DND-41 (cell line): ENCODE results near the gene SEMA5B.

Experiments used
- ATAC-seq: fragments of 200-7000 bp; cut with Tn5 transposase; 3 replicates; pipeline ENCODE4 v1.9.1; 2021; ENCODE audit warnings: low read depth; ENCODE audit not compliant: insufficient read depth
- DNase-seq: peaks from one replicate; pipeline ENCODE4 v3.0.0-alpha.2; 2020
- H2AFZ ChIP-seq: 2 replicates; pipeline ENCODE4 v1.6.0; 2012; ENCODE audit warnings: low read depth, low read length
- H3K27ac ChIP-seq: 2 replicates; pipeline ENCODE4 v1.5.1; 2012; ENCODE audit warnings: low read length, inconsistent platforms
- H3K27me3 ChIP-seq: fragments of 200-600 bp; sonication (generic); 2 replicates; pipeline ENCODE4 v1.6.0; 2012; ENCODE audit warnings: low read length, mild to moderate bottlenecking, inconsistent platforms; ENCODE audit not compliant: insufficient read depth, poor library complexity
- H3K36me3 ChIP-seq: 2 replicates; pipeline ENCODE4 v1.5.1; 2012; ENCODE audit warnings: low read length, inconsistent platforms; ENCODE audit not compliant: insufficient read depth
- H3K4me1 ChIP-seq: 2 replicates; pipeline ENCODE4 v1.5.1; 2012; ENCODE audit warnings: mild to moderate bottlenecking, low read length; ENCODE audit not compliant: insufficient read depth
- H3K4me2 ChIP-seq: 2 replicates; pipeline ENCODE4 v1.6.0; 2012; ENCODE audit warnings: mild to moderate bottlenecking, moderate library complexity, low read length, inconsistent platforms; ENCODE audit not compliant: insufficient read depth
- H3K4me3 ChIP-seq, 2 experiments: fragments of 200-600 bp in 1 of 2; shearing (Covaris generic) in 1 of 2; 2 replicates each; pipeline ENCODE4 v1.5.1; 2012 to 2016; ENCODE audit warnings: inconsistent platforms in 2 of 2, low read length in 2 of 2, mild to moderate bottlenecking in 2 of 2, low read depth in 1 of 2, moderate library complexity in 1 of 2
- H3K79me2 ChIP-seq: 2 replicates; pipeline ENCODE4 v1.6.0; 2012; ENCODE audit warnings: low read length, inconsistent platforms; ENCODE audit not compliant: insufficient read depth
- H3K9ac ChIP-seq: 2 replicates; pipeline ENCODE4 v1.6.0; 2012; ENCODE audit warnings: low read depth, mild to moderate bottlenecking, inconsistent platforms, low read length, moderate library complexity
- H3K9me3 ChIP-seq: 2 replicates; pipeline ENCODE4 v1.5.1; 2012; ENCODE audit warnings: low read length, moderate library complexity, mild to moderate bottlenecking, inconsistent platforms; ENCODE audit not compliant: insufficient read depth, severe bottlenecking
- H4K20me1 ChIP-seq: 2 replicates; pipeline ENCODE4 v1.6.0; 2012; ENCODE audit warnings: low read length; ENCODE audit not compliant: insufficient read depth
- EZH2 ChIP-seq: IDR thresholded peaks from 3 replicates; pipeline ENCODE4 v1.6.1; 2012; ENCODE audit warnings: borderline replicate concordance, low read depth, mild to moderate bottlenecking, moderate library complexity, low read length, inconsistent platforms; ENCODE audit not compliant: severe bottlenecking
- TF ChIP-seq, protein P1 (sequence below): IDR thresholded peaks from 2 replicates; pipeline ENCODE4 v1.5.1; 2012; ENCODE audit warnings: borderline replicate concordance, low read length, moderate library complexity, mild to moderate bottlenecking; ENCODE audit not compliant: poor library complexity, severe bottlenecking; ENCODE audit errors: extremely low read depth

SEMA5B gene

DNA sequence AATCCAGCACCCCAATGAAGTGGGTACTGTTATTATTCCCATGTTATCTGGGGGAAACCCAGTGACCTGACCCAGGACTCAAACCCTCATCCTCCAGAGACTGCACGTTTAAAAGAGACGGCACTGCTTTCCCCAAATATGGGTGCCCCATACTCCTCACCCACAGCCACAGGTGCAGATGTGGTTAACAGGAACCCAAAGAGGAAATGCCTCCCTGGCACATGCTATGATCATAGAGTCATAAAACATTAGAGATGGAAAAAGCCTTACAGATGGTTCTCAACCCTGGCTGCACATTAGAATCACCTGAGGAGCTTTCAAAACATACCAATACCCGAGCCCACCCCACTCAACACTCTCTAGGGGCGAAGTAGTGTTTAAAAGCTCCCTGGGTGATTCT lies 111.5 kb downstream of the SEMA5B start:
- TF ChIP-seq, protein P1, sequence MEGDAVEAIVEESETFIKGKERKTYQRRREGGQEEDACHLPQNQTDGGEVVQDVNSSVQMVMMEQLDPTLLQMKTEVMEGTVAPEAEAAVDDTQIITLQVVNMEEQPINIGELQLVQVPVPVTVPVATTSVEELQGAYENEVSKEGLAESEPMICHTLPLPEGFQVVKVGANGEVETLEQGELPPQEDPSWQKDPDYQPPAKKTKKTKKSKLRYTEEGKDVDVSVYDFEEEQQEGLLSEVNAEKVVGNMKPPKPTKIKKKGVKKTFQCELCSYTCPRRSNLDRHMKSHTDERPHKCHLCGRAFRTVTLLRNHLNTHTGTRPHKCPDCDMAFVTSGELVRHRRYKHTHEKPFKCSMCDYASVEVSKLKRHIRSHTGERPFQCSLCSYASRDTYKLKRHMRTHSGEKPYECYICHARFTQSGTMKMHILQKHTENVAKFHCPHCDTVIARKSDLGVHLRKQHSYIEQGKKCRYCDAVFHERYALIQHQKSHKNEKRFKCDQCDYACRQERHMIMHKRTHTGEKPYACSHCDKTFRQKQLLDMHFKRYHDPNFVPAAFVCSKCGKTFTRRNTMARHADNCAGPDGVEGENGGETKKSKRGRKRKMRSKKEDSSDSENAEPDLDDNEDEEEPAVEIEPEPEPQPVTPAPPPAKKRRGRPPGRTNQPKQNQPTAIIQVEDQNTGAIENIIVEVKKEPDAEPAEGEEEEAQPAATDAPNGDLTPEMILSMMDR, result no peak
- TF ChIP-seq EZH2, result no peak
- peak; percentile 96 for ATAC-seq
- no peak overlapping the region for H2AFZ ChIP-seq

GRCh38 chr3:122915300-122916055 lies 112.1 kb downstream of the SEMA5B start:
- Histone ChIP-seq H3K9ac (no peak overlapping the region), H3K27ac (no peak overlapping the region), H3K4me3 (no peak overlapping the region), H2AFZ (no peak overlapping the region), H4K20me1 (no peaks in the 10 kb centered on the region; the same call in 1 of the 2 replicates), H3K4me1 (peaks cover 15% of the 10 kb centered on the region), H3K27me3 (no peaks in the 10 kb centered on the region), H3K36me3 (no peaks in the 10 kb centered on the region), H3K79me2 (no peaks in the 10 kb centered on the region), H3K4me2 (no peak overlapping the region), H3K9me3 (no peaks in the 10 kb centered on the region)
- DNase-seq (no peak), ATAC-seq (no peak)
- no peak for TF ChIP-seq EZH2
- TF ChIP-seq, protein P1, result no peak

More for the DNA sequence above, 111.5 kb downstream of the SEMA5B start:
- H3K27me3 ChIP-seq, result no peaks in the 10 kb centered on the region
- peak; percentile 74 for DNase-seq
- H3K4me3 ChIP-seq, result no peak overlapping the region
- H3K4me1 ChIP-seq, result peaks cover 15% of the 10 kb centered on the region
- no peaks in the 10 kb centered on the region for H3K36me3 ChIP-seq
- no peak overlapping the region for H3K27ac ChIP-seq
- H3K4me2 ChIP-seq, result no peak overlapping the region
- H4K20me1 ChIP-seq, result no peaks in the 10 kb centered on the region; the same call in 1 of the 2 replicates
- no peak overlapping the region for H3K9ac ChIP-seq
- no peaks in the 10 kb centered on the region for H3K79me2 ChIP-seq
- H3K9me3 ChIP-seq, result no peaks in the 10 kb centered on the region

DNA sequence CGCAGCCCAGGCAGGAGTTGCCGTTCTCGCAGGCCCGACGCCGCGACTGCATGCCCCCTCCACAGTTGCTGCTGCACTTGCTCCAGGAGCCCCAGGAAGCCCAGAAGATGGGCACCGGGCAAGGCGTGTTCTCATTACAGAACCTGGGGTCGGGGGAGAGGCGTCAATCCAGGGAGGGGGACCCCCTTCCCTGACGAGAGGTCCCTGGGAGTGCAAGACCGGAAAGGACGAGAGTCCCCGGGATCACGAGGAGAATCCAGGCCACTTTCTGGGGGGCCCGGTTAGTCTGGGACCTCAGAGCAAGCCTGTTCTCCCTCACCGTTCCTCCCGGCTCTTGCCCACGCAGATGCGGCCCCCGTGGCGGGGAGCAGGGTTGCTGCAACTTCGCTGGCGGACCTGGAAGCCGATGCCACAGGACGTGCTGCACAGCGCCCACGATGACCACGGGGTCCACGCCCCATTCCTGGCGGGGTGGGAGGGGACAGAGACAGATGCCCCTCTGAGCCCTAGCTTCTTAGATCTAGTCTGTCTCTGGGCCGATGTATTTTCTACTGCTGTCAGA lies 113.9 kb downstream of the SEMA5B start:
- Histone ChIP-seq H3K36me3 (no peaks in the 10 kb centered on the region), H3K9ac (no peak overlapping the region), H3K27ac (no peak overlapping the region), H3K4me1 (peaks cover 15% of the 10 kb centered on the region), H3K79me2 (no peaks in the 10 kb centered on the region), H3K27me3 (no peaks in the 10 kb centered on the region), H2AFZ (no peak overlapping the region), H3K4me3 (no peak overlapping the region), H4K20me1 (no peaks in the 10 kb centered on the region; the same call in 1 of the 2 replicates), H3K9me3 (no peaks in the 10 kb centered on the region), H3K4me2 (no peak overlapping the region)
- ATAC-seq, result no peak
- DNase-seq, result no peak
- TF ChIP-seq, protein P1, result no peak
- no peak for TF ChIP-seq EZH2
